K562 (cell line): ENCODE results near the gene SH3TC1. TPM values are rescaled to one million over a fixed set of nuclear protein-coding genes. Genes with fewer than 3 reads are reported as not detected.

Experiments used
- BCL6 ChIP-seq: fragments of 250-450 bp; sonication (Bioruptor Pico); IDR thresholded peaks from 2 replicates; pipeline ENCODE4 v1.4.0; 2020
- CEBPB ChIP-seq: fragments of 450-650 bp; IDR thresholded peaks from 2 replicates; pipeline ENCODE4 v1.6.1; 2016; ENCODE audit warnings: missing genetic modification characterization, missing compliant biosample characterization
- GTF2E2 ChIP-seq: fragments of 200-800 bp; sonication (Bioruptor generic); IDR thresholded peaks from 2 replicates; pipeline ENCODE4 v1.6.1; 2016; ENCODE audit warnings: missing genetic modification characterization, missing compliant biosample characterization
- HNRNPUL1 ChIP-seq: fragments of 200-400 bp; formaldehyde crosslinking; IDR thresholded peaks from 2 replicates; pipeline ENCODE4 v1.6.1; 2017; ENCODE audit warnings: low read length
- KAT8 ChIP-seq: fragments of 450-650 bp; IDR thresholded peaks from 2 replicates; pipeline ENCODE4 v1.6.1; 2016; ENCODE audit warnings: low read depth, mild to moderate bottlenecking
- KLF10 ChIP-seq: fragments of 250-450 bp; sonication (Bioruptor Pico); IDR thresholded peaks from 2 replicates; pipeline ENCODE4 v1.6.1; 2021; ENCODE audit warnings: matching md5 sums
- MEIS2 ChIP-seq: fragments of 450-650 bp; IDR thresholded peaks from 2 replicates; pipeline ENCODE4 v1.6.1; 2014; ENCODE audit warnings: mild to moderate bottlenecking; ENCODE audit not compliant: partially characterized antibody
- NFE2 ChIP-seq: IDR thresholded peaks from 2 replicates; pipeline ENCODE4 v1.6.1; 2014; ENCODE audit warnings: antibody characterized with exemption, low read depth
- TCF3 ChIP-seq: sonication (generic); formaldehyde crosslinking; IDR thresholded peaks from 2 replicates; pipeline ENCODE4 v1.4.0; 2020; ENCODE audit warnings: mild to moderate bottlenecking, missing genetic modification reagents
- USF1 ChIP-seq: sonication (generic); formaldehyde crosslinking; IDR thresholded peaks from 2 replicates; pipeline ENCODE4 v1.9.0; 2022; ENCODE audit warnings: mild to moderate bottlenecking, missing genetic modification reagents
- ZNF445 ChIP-seq: fragments of 250-450 bp; sonication (Bioruptor Pico); IDR thresholded peaks from 2 replicates; pipeline ENCODE4 v1.4.0; 2020; ENCODE audit warnings: low read depth, mild to moderate bottlenecking, moderate library complexity
- ZNF589 ChIP-seq: fragments of 200-800 bp; sonication (Bioruptor generic); IDR thresholded peaks from 2 replicates; pipeline ENCODE4 v1.6.1; 2016; ENCODE audit warnings: low read depth, missing genetic modification characterization, missing compliant biosample characterization
- polyA plus RNA-seq, 8 experiments: library from polyadenylated mRNA; depleted of rRNA in 4 of 8; stranded (reverse) in 5 of 8; unstranded in 3 of 8; fragments of >200 nt; fragmentation: Nextera tagmentation in 2 of 8; fragmentation: Illumina TruSeq in 1 of 8; extraction: Ambion mirVana in 2 of 8; extraction: Trizol in 1 of 8; gene quantifications; 2 replicates each; pipeline versions ENCODE4 v1.2.1 to v1.2.3, GENCODE V29; 2011 to 2014; ENCODE audit warnings: inconsistent platforms in 1 of 8, missing spikeins in 1 of 8
- total RNA-seq, 7 experiments: library from RNA; depleted of rRNA in 6 of 7; stranded (reverse); fragments of >200 nt in 6 of 7; fragmentation: Illumina TruSeq in 2 of 7; extraction: Trizol in 2 of 7; gene quantifications; 2 replicates each; pipeline versions ENCODE4 v1.2.1 to v1.2.3, GENCODE V29; 2011 to 2021; ENCODE audit warnings: low replicate concordance in 1 of 7
- TF ChIP-seq, protein P1 (sequence below): fragments of 450-650 bp; IDR thresholded peaks from 2 replicates; pipeline ENCODE4 v1.7.0; 2016; ENCODE audit warnings: borderline replicate concordance

The SH3TC1 gene
- total and polyA plus RNA-seq, 9 of the 15 experiments (the other 6 are each of a cell fraction or from before 2014, with no cell fraction given) = 0.04 to 2.1 (median 0.48) TPM; not detected in 1

- no peak for TF ChIP-seq USF1 (CRISPR knock-in tag)
- TF ChIP-seq, protein P1, sequence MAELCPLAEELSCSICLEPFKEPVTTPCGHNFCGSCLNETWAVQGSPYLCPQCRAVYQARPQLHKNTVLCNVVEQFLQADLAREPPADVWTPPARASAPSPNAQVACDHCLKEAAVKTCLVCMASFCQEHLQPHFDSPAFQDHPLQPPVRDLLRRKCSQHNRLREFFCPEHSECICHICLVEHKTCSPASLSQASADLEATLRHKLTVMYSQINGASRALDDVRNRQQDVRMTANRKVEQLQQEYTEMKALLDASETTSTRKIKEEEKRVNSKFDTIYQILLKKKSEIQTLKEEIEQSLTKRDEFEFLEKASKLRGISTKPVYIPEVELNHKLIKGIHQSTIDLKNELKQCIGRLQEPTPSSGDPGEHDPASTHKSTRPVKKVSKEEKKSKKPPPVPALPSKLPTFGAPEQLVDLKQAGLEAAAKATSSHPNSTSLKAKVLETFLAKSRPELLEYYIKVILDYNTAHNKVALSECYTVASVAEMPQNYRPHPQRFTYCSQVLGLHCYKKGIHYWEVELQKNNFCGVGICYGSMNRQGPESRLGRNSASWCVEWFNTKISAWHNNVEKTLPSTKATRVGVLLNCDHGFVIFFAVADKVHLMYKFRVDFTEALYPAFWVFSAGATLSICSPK = no peak
- no peak for TF ChIP-seq ZNF445 (CRISPR knock-in tag)
- no peak for TF ChIP-seq BCL6
- 0 out of 2 replicates have a peak, but pooled peaks have one; percentile 21 for TF ChIP-seq NFE2
- TF ChIP-seq KAT8 = no peak
- TF ChIP-seq KLF10 (CRISPR knock-in tag) = no peak
- TF ChIP-seq ZNF589 = no peak
- TF ChIP-seq MEIS2 = peak; percentile 25
- TF ChIP-seq CEBPB (tag) = no peak
- TF ChIP-seq GTF2E2 (tag) = no peak
- no peak for TF ChIP-seq HNRNPUL1
- TF ChIP-seq TCF3 (CRISPR knock-in tag) = no peak; the same call in 1 of the 2 replicates
Observed at GRCh38 chr4:8195841-8196458, 3.1 kb upstream of the SH3TC1 start (continued).
